ENCODE measurements around the gene TNFRSF13B.

The TNFRSF13B gene

GRCh38 chr17:16918443-16918842 lies 53.5 kb downstream of the TNFRSF13B start:
- no peak overlapping the region for H3K4me3 ChIP-seq (ENCODE audit: low read length)
- no peak for TF ChIP-seq CTCF (conservative IDR thresholded peaks at IDR 0.05; ENCODE audit: low read length)
- no peak for DNase-seq (ENCODE audit: low read depth)

GRCh38 chr17:16917671-16918394 lies 54.1 kb downstream of the TNFRSF13B start:
- no peak for DNase-seq (ENCODE audit: low read depth)
- H3K4me3 ChIP-seq (ENCODE audit: low read length), result no peak overlapping the region
- TF ChIP-seq CTCF (conservative IDR thresholded peaks at IDR 0.05; ENCODE audit: low read length), result no peak

- TF ChIP-seq CTCF (conservative IDR thresholded peaks at IDR 0.05; ENCODE audit: low read length), result no peak
- no peak for DNase-seq (ENCODE audit: low read depth)
- H3K4me3 ChIP-seq (ENCODE audit: low read length), result no peak overlapping the region
These were observed 55.4 kb downstream of the TNFRSF13B start for GRCh38 chr17:16916557-16916920.

GRCh38 chr17:16915752-16916556 lies 56.0 kb downstream of the TNFRSF13B start:
- DNase-seq (ENCODE audit: low read depth), result peak; percentile 40
- peak; percentile 54 for TF ChIP-seq CTCF (conservative IDR thresholded peaks at IDR 0.05; ENCODE audit: low read length)
- H3K4me3 ChIP-seq (ENCODE audit: low read length), result no peak overlapping the region

- no peak for DNase-seq (ENCODE audit: low read depth)
- no peak for TF ChIP-seq CTCF (conservative IDR thresholded peaks at IDR 0.05; ENCODE audit: low read length)
- no peak overlapping the region for H3K4me3 ChIP-seq (ENCODE audit: low read length)
These were observed 58.5 kb downstream of the TNFRSF13B start for GRCh38 chr17:16913463-16913862.

GRCh38 chr17:16912021-16912962 lies 59.6 kb downstream of the TNFRSF13B start:
- no peak overlapping the region for H3K4me3 ChIP-seq (ENCODE audit: low read length)
- TF ChIP-seq CTCF (conservative IDR thresholded peaks at IDR 0.05; ENCODE audit: low read length), result no peak
- no peak for DNase-seq (ENCODE audit: low read depth)
